Testis (tissue), 3 donors: ENCODE results near the gene C10orf120. TPM values are rescaled to one million over a fixed set of nuclear protein-coding genes. Genes with fewer than 3 reads are reported as not detected.

Experiments
- DNase-seq: peaks from one replicate; pipeline ENCODE4 v3.0.0-alpha.2; 2019
- H3K27ac ChIP-seq, 2 donors: fragments of 200-600 bp; sonication (generic); one replicate each; pipeline ENCODE4 v1.5.1; 2019
- H3K27me3 ChIP-seq: fragments of 200-600 bp; sonication (generic); one replicate; pipeline ENCODE4 v1.5.1; 2019
- H3K36me3 ChIP-seq: fragments of 200-600 bp; sonication (generic); one replicate; pipeline ENCODE4 v1.5.1; 2017; ENCODE audit warnings: low read depth; ENCODE audit errors: missing control alignments
- H3K4me1 ChIP-seq: fragments of 200-600 bp; sonication (generic); one replicate; pipeline ENCODE4 v1.5.1; 2019
- H3K4me3 ChIP-seq, 2 donors: fragments of 200-600 bp; sonication (generic); one replicate each; pipeline ENCODE4 v1.5.1; 2017 to 2019
- H3K9me3 ChIP-seq: fragments of 200-600 bp; sonication (generic); one replicate; pipeline ENCODE4 v1.5.1; 2017
- CTCF ChIP-seq, 3 experiments: fragments of 450-650 bp in 2 of 3; fragments of 200-600 bp in 1 of 3; sonication (generic) in 1 of 3; IDR thresholded peaks; one replicate each; pipeline ENCODE4 v1.5.1; 2016 to 2019; ENCODE audit warnings: antibody characterized with exemption in 3 of 3, mild to moderate bottlenecking in 2 of 3, moderate library complexity in 1 of 3
- POLR2A ChIP-seq: fragments of 450-650 bp; IDR thresholded peaks from one replicate; pipeline ENCODE4 v1.6.1; 2017; ENCODE audit warnings: antibody characterized with exemption, mild to moderate bottlenecking, moderate library complexity
- WGBS, 2 donors: methylation state at CpG; one replicate each; pipeline ENCODE4 v1.1.5; 2018; 5-methylcytosine and 5-hydroxymethylcytosine counted together
- intact Hi-C: fragments of 100-400 bp; cut with DNase I; formaldehyde crosslinking; loops from one replicate; pipeline ENCODE4 v1.15.1; 2023; ENCODE audit warnings: low total_unique reads
- polyA plus RNA-seq: library from polyadenylated mRNA; stranded (reverse); fragments of 350-450 nt; fragmentation: Illumina TruSeq; extraction: RNeasy Lipid Tissue Mini Kit (QIAGEN cat#74804); gene quantifications from one replicate; pipeline ENCODE4 v1.2.3, GENCODE V29; 2014; ENCODE audit warnings: low read depth, low replicate concordance; ENCODE audit not compliant: insufficient read depth
- total RNA-seq, 2 donors: library from RNA; depleted of rRNA; stranded (reverse); fragments of >200 nt; gene quantifications; one replicate each; pipeline ENCODE4 v1.2.3, GENCODE V29; 2016

Gene C10orf120
- total and polyA plus RNA-seq, 3 donors from 2014 or later: 7.9 to 36.6 (median 11.9) TPM

GRCh38 chr10:122673731-122674130 lies 25.9 kb downstream of the C10orf120 start:
- intact Hi-C loops: no loop called here
- Histone ChIP-seq H3K4me1 (no peaks in the 10 kb centered on the region), H3K36me3 (no peaks in the 10 kb centered on the region), H3K4me3 (no peak overlapping the region), H3K9me3 (no peaks in the 10 kb centered on the region), H3K27me3 (no peaks in the 10 kb centered on the region), H3K27ac (no peak overlapping the region)
- WGBS, 2 donors: 87 to 91% methylated on average over 5 of the region's 5 CpGs
- no peak for DNase-seq
- TF ChIP-seq CTCF (IDR thresholded peaks at IDR 0.05) (no peak), POLR2A (no peak)

GRCh38 chr10:122673269-122673668 lies 26.4 kb downstream of the C10orf120 start:
- Histone ChIP-seq H3K36me3 (no peaks in the 10 kb centered on the region), H3K4me1 (no peaks in the 10 kb centered on the region), H3K27me3 (no peaks in the 10 kb centered on the region), H3K27ac (no peak overlapping the region), H3K9me3 (no peaks in the 10 kb centered on the region), H3K4me3 (no peak overlapping the region)
- intact Hi-C loops: no loop called here
- no peak for TF ChIP-seq POLR2A
- no peak for TF ChIP-seq CTCF (IDR thresholded peaks at IDR 0.05)
- no peak for DNase-seq
- WGBS, 2 donors: 70 to 74% methylated on average over 6 of the region's 6 CpGs

- Histone ChIP-seq H3K27ac (no peak overlapping the region), H3K36me3 (no peaks in the 10 kb centered on the region), H3K4me1 (no peaks in the 10 kb centered on the region), H3K27me3 (no peaks in the 10 kb centered on the region), H3K9me3 (no peaks in the 10 kb centered on the region), H3K4me3 (no peak overlapping the region)
- DNase-seq: no peak
- intact Hi-C loops: no loop called here
- TF ChIP-seq POLR2A (no peak), CTCF (IDR thresholded peaks at IDR 0.05) (no peak)
- 95 to 96% methylated on average over 4 of the region's 4 CpGs for WGBS, 2 donors
Measured at GRCh38 chr10:122672655-122673054, 27.0 kb downstream of the C10orf120 start.

GRCh38 chr10:122671355-122671754 lies 28.3 kb downstream of the C10orf120 start:
- Histone ChIP-seq H3K27me3 (no peaks in the 10 kb centered on the region), H3K4me3 (no peak overlapping the region), H3K4me1 (no peaks in the 10 kb centered on the region), H3K9me3 (no peaks in the 10 kb centered on the region), H3K36me3 (no peaks in the 10 kb centered on the region), H3K27ac (no peak overlapping the region)
- TF ChIP-seq POLR2A (no peak), CTCF (IDR thresholded peaks at IDR 0.05) (no peak)
- intact Hi-C loops: no loop called here
- WGBS, 2 donors: 50 to 53% methylated on average over 3 of the region's 3 CpGs
- no peak for DNase-seq

- no peak overlapping the region for H3K4me3 ChIP-seq
- no peaks in the 10 kb centered on the region for H3K27me3 ChIP-seq
- no peaks in the 10 kb centered on the region for H3K9me3 ChIP-seq
- no peak overlapping the region for H3K27ac ChIP-seq
- TF ChIP-seq CTCF (IDR thresholded peaks at IDR 0.05): no peak
- intact Hi-C loops: no loop called here
- peaks cover 10% of the 10 kb centered on the region for H3K4me1 ChIP-seq
- 72 to 94% methylated on average over 2 of the region's 2 CpGs for WGBS, 2 donors
- DNase-seq: no peak
- H3K36me3 ChIP-seq: no peaks in the 10 kb centered on the region
Measured at GRCh38 chr10:122669842-122670241, 29.8 kb downstream of the C10orf120 start.
